Measurements from ENCODE around the gene TK1.
"Not testable (repeated sequence)": the region's sequence is repeated elsewhere in the genome, so short reads cannot be mapped to it uniquely, and the experiment has no call there.

The TK1 gene

GRCh38 chr17:78148286-78149016 lies 38.4 kb downstream of the TK1 start:
- no peak for DNase-seq (ENCODE audit: low read depth in 2 of 2)

- DNase-seq (ENCODE audit: low read depth in 2 of 2): no peak
These were observed 39.4 kb downstream of the TK1 start for GRCh38 chr17:78147315-78147998.

GRCh38 chr17:78146881-78147280 lies 40.0 kb downstream of the TK1 start:
- DNase-seq (ENCODE audit: low read depth in 2 of 2): no peak

- no peak for DNase-seq (ENCODE audit: low read depth in 2 of 2)
These were observed 40.4 kb downstream of the TK1 start for GRCh38 chr17:78146471-78146869.

GRCh38 chr17:78144736-78145641 lies 41.9 kb downstream of the TK1 start:
- DNase-seq (ENCODE audit: low read depth in 2 of 2): no peak

GRCh38 chr17:78144147-78144719 lies 42.6 kb downstream of the TK1 start:
- no peak for DNase-seq (ENCODE audit: low read depth in 2 of 2)

- DNase-seq (ENCODE audit: low read depth in 2 of 2): no peak
These were observed 43.4 kb downstream of the TK1 start for GRCh38 chr17:78143214-78144146.

- DNase-seq (ENCODE audit: low read depth in 2 of 2): no peak
These were observed 44.6 kb downstream of the TK1 start for GRCh38 chr17:78142119-78142861.

- DNase-seq (ENCODE audit: low read depth in 2 of 2): no peak
These were observed 45.3 kb downstream of the TK1 start for GRCh38 chr17:78141437-78142118.

GRCh38 chr17:78140169-78141051 lies 46.4 kb downstream of the TK1 start:
- peak; percentile 73 to 80 for DNase-seq (ENCODE audit: low read depth in 2 of 2)

- DNase-seq (ENCODE audit: low read depth in 2 of 2): not testable (repeated sequence)
These were observed 47.0 kb downstream of the TK1 start for GRCh38 chr17:78139861-78140168.

- DNase-seq (ENCODE audit: low read depth in 2 of 2): no peak
These were observed 48.4 kb downstream of the TK1 start for GRCh38 chr17:78138204-78139060.

GRCh38 chr17:78137392-78138203 lies 49.3 kb downstream of the TK1 start:
- DNase-seq (ENCODE audit: low read depth in 2 of 2): no peak

- DNase-seq (ENCODE audit: low read depth in 2 of 2): no peak
These were observed 50.9 kb downstream of the TK1 start for GRCh38 chr17:78135858-78136500.

- no peak for DNase-seq (ENCODE audit: low read depth in 2 of 2)
These were observed 51.9 kb downstream of the TK1 start for GRCh38 chr17:78134899-78135385.
